ENCODE results near the gene TMEM81. TPM values are rescaled to one million over a fixed set of nuclear protein-coding genes. Genes with fewer than 3 reads are reported as not detected.

The TMEM81 gene
- total RNA-seq, 1 donor from 2014 or later: 3.6 TPM

GRCh38 chr1:205061227-205061626, 23.0 kb downstream of the TMEM81 start:
- Mint-ChIP-seq H3K36me3 (ENCODE audit: low read depth) (no peaks in the 10 kb centered on the region), H3K4me1 (no peaks in the 10 kb centered on the region), H3K27me3 (peaks cover 1% of the 10 kb centered on the region), H3K27ac (no peak overlapping the region), H3K9me3 (no peaks in the 10 kb centered on the region), H3K4me3 (no peak overlapping the region)
- intact Hi-C loops (cut with micrococcal nuclease): loop anchor here (1.0 kb wide), 2 partner anchors 72 to 86 kb away; no protein-coding TSS in a partner anchor
- DNase-seq: no peak

- intact Hi-C loops (cut with micrococcal nuclease): loop anchor here (1.0 kb wide), 2 partner anchors 71 to 85 kb away; no protein-coding TSS in a partner anchor
- Mint-ChIP-seq H3K4me3 (no peak overlapping the region), H3K36me3 (ENCODE audit: low read depth) (no peaks in the 10 kb centered on the region), H3K27me3 (peaks cover 1% of the 10 kb centered on the region), H3K9me3 (no peaks in the 10 kb centered on the region), H3K4me1 (no peaks in the 10 kb centered on the region), H3K27ac (no peak overlapping the region)
- no peak for DNase-seq
These were observed 23.5 kb downstream of the TMEM81 start for GRCh38 chr1:205060746-205061145.

- H3K27ac Mint-ChIP-seq: no peak overlapping the region
- H3K4me1 Mint-ChIP-seq: no peaks in the 10 kb centered on the region
- no peaks in the 10 kb centered on the region for H3K36me3 Mint-ChIP-seq (ENCODE audit: low read depth)
- intact Hi-C loops (cut with micrococcal nuclease): no loop called here
- no peaks in the 10 kb centered on the region for H3K9me3 Mint-ChIP-seq
- no peak for DNase-seq
- no peak overlapping the region for H3K4me3 Mint-ChIP-seq
- peaks cover 1% of the 10 kb centered on the region for H3K27me3 Mint-ChIP-seq
These were observed 24.6 kb downstream of the TMEM81 start for GRCh38 chr1:205059660-205060059.

- no peak overlapping the region for H3K27ac Mint-ChIP-seq
- peaks cover 1% of the 10 kb centered on the region for H3K27me3 Mint-ChIP-seq
- DNase-seq: no peak
- no peaks in the 10 kb centered on the region for H3K4me1 Mint-ChIP-seq
- intact Hi-C loops (cut with micrococcal nuclease): no loop called here
- no peaks in the 10 kb centered on the region for H3K36me3 Mint-ChIP-seq (ENCODE audit: low read depth)
- H3K9me3 Mint-ChIP-seq: no peaks in the 10 kb centered on the region
- H3K4me3 Mint-ChIP-seq: no peak overlapping the region
These were observed 25.4 kb downstream of the TMEM81 start for GRCh38 chr1:205058853-205059252.

GRCh38 chr1:205057808-205058575, 26.3 kb downstream of the TMEM81 start:
- Mint-ChIP-seq H3K27me3 (peaks cover under 1% of the 10 kb centered on the region), H3K4me1 (no peaks in the 10 kb centered on the region), H3K9me3 (no peaks in the 10 kb centered on the region), H3K27ac (no peak overlapping the region), H3K36me3 (ENCODE audit: low read depth) (no peaks in the 10 kb centered on the region), H3K4me3 (no peak overlapping the region)
- no peak for DNase-seq
- intact Hi-C loops (cut with micrococcal nuclease): no loop called here

- Mint-ChIP-seq H3K27ac (no peak overlapping the region), H3K4me1 (no peaks in the 10 kb centered on the region), H3K9me3 (no peaks in the 10 kb centered on the region), H3K4me3 (no peak overlapping the region), H3K36me3 (ENCODE audit: low read depth) (no peaks in the 10 kb centered on the region), H3K27me3 (no peaks in the 10 kb centered on the region)
- DNase-seq: no peak
- intact Hi-C loops (cut with micrococcal nuclease): no loop called here
These were observed 27.2 kb downstream of the TMEM81 start for GRCh38 chr1:205056956-205057568.

- DNase-seq: no peak
- no peaks in the 10 kb centered on the region for H3K36me3 Mint-ChIP-seq (ENCODE audit: low read depth)
- intact Hi-C loops (cut with micrococcal nuclease): no loop called here
- no peaks in the 10 kb centered on the region for H3K9me3 Mint-ChIP-seq
- H3K4me3 Mint-ChIP-seq: no peak overlapping the region
- no peaks in the 10 kb centered on the region for H3K27me3 Mint-ChIP-seq
- H3K27ac Mint-ChIP-seq: no peak overlapping the region
- no peaks in the 10 kb centered on the region for H3K4me1 Mint-ChIP-seq
These were observed 28.1 kb downstream of the TMEM81 start for GRCh38 chr1:205056188-205056611.

GRCh38 chr1:205054013-205054412, 30.2 kb downstream of the TMEM81 start:
- no peaks in the 10 kb centered on the region for H3K27me3 Mint-ChIP-seq

GRCh38 chr1:205053296-205053695, 31.0 kb downstream of the TMEM81 start:
- Mint-ChIP-seq H3K4me3 (no peak overlapping the region), H3K27me3 (no peaks in the 10 kb centered on the region), H3K4me1 (no peaks in the 10 kb centered on the region), H3K9me3 (no peaks in the 10 kb centered on the region), H3K36me3 (ENCODE audit: low read depth) (no peaks in the 10 kb centered on the region), H3K27ac (no peak overlapping the region)
- no peak for DNase-seq
- intact Hi-C loops (cut with micrococcal nuclease): no loop called here

More at GRCh38 chr1:205054013-205054412, 30.2 kb downstream of the TMEM81 start:
- H3K9me3 Mint-ChIP-seq: no peaks in the 10 kb centered on the region
- no peaks in the 10 kb centered on the region for H3K4me1 Mint-ChIP-seq
- H3K4me3 Mint-ChIP-seq: no peak overlapping the region
- DNase-seq: no peak
- no peaks in the 10 kb centered on the region for H3K36me3 Mint-ChIP-seq (ENCODE audit: low read depth)
- H3K27ac Mint-ChIP-seq: no peak overlapping the region
- intact Hi-C loops (cut with micrococcal nuclease): no loop called here

- Mint-ChIP-seq H3K4me3 (no peak overlapping the region), H3K27me3 (no peaks in the 10 kb centered on the region), H3K36me3 (ENCODE audit: low read depth) (no peaks in the 10 kb centered on the region), H3K4me1 (no peaks in the 10 kb centered on the region), H3K9me3 (no peaks in the 10 kb centered on the region), H3K27ac (no peak overlapping the region)
- intact Hi-C loops (cut with micrococcal nuclease): no loop called here
- DNase-seq: no peak
These were observed 31.6 kb downstream of the TMEM81 start for GRCh38 chr1:205052690-205053089.

- Mint-ChIP-seq H3K27me3 (peaks cover 19% of the 10 kb centered on the region), H3K4me3 (no peak overlapping the region), H3K27ac (no peak overlapping the region), H3K9me3 (no peaks in the 10 kb centered on the region), H3K4me1 (no peaks in the 10 kb centered on the region), H3K36me3 (ENCODE audit: low read depth) (no peaks in the 10 kb centered on the region)
- intact Hi-C loops (cut with micrococcal nuclease): no loop called here
- DNase-seq: no peak
These were observed 34.8 kb downstream of the TMEM81 start for GRCh38 chr1:205049479-205049878.

- Mint-ChIP-seq H3K4me3 (no peak overlapping the region), H3K4me1 (no peaks in the 10 kb centered on the region), H3K27me3 (peaks cover 27% of the 10 kb centered on the region), H3K36me3 (ENCODE audit: low read depth) (no peaks in the 10 kb centered on the region), H3K9me3 (no peaks in the 10 kb centered on the region), H3K27ac (no peak overlapping the region)
- intact Hi-C loops (cut with micrococcal nuclease): no loop called here
- no peak for DNase-seq
These were observed 35.9 kb downstream of the TMEM81 start for GRCh38 chr1:205048382-205048781.

GRCh38 chr1:205047764-205048231, 36.5 kb downstream of the TMEM81 start:
- H3K27me3 Mint-ChIP-seq: peaks cover 27% of the 10 kb centered on the region
- H3K27ac Mint-ChIP-seq: no peak overlapping the region
- no peaks in the 10 kb centered on the region for H3K9me3 Mint-ChIP-seq
- no peak overlapping the region for H3K4me3 Mint-ChIP-seq
- intact Hi-C loops (cut with micrococcal nuclease): no loop called here
- no peaks in the 10 kb centered on the region for H3K4me1 Mint-ChIP-seq
- no peaks in the 10 kb centered on the region for H3K36me3 Mint-ChIP-seq (ENCODE audit: low read depth)
- no peak for DNase-seq

GRCh38 chr1:205046870-205047269, 37.4 kb downstream of the TMEM81 start:
- Mint-ChIP-seq H3K4me3 (no peak overlapping the region), H3K36me3 (ENCODE audit: low read depth) (no peaks in the 10 kb centered on the region), H3K9me3 (no peaks in the 10 kb centered on the region), H3K27me3 (peaks cover 35% of the 10 kb centered on the region), H3K27ac (no peak overlapping the region), H3K4me1 (no peaks in the 10 kb centered on the region)
- intact Hi-C loops (cut with micrococcal nuclease): no loop called here
- DNase-seq: no peak

Measured in activated CD4-positive, alpha-beta T cell treated with anti-CD3 and anti-CD28 coated beads, Interleukin-2, amount 10 ng/mL, durations not matched to agents 24 days and 14 days (primary cell).